ENCODE results near the gene LYSMD2.
A peak's percentile ranks its signal among the peaks of the same experiment; 100 is the strongest.

Gene LYSMD2

GRCh38 chr15:51738553-51738952 lies 1.1 kb upstream of the LYSMD2 start:
- H3K36me3 ChIP-seq (replicated peaks): no peaks in the 10 kb centered on the region
- in situ Hi-C loops (cut with HindIII; ENCODE audit: low pct_ligation_motif_present, low sequenced_read_pairs): no loop called here
- no peak for TF ChIP-seq CTCF (IDR thresholded peaks at IDR 0.05; ENCODE audit: low read depth, low read length, missing control alignments)
- no peak overlapping the region for H3K4me3 ChIP-seq (ENCODE audit: low read depth, low read length)
- DNase-seq: no peak
- H3K27ac ChIP-seq: no peak overlapping the region
- H3K27me3 ChIP-seq (replicated peaks): no peaks in the 10 kb centered on the region

- Histone ChIP-seq H3K36me3 (replicated peaks) (no peaks in the 10 kb centered on the region), H3K27ac (no peak overlapping the region), H3K27me3 (replicated peaks) (no peaks in the 10 kb centered on the region), H3K4me3 (ENCODE audit: low read depth, low read length) (peak overlapping the region; percentile 67)
- no peak for DNase-seq
- in situ Hi-C loops (cut with HindIII; ENCODE audit: low pct_ligation_motif_present, low sequenced_read_pairs): no loop called here
- no peak for TF ChIP-seq CTCF (IDR thresholded peaks at IDR 0.05; ENCODE audit: low read depth, low read length, missing control alignments)
Measured at GRCh38 chr15:51736751-51737521, 519 bp downstream of the LYSMD2 start.

GRCh38 chr15:51736069-51736468 lies 1.4 kb downstream of the LYSMD2 start:
- in situ Hi-C loops (cut with HindIII; ENCODE audit: low pct_ligation_motif_present, low sequenced_read_pairs): no loop called here
- H3K4me3 ChIP-seq (ENCODE audit: low read depth, low read length): no peak overlapping the region
- no peaks in the 10 kb centered on the region for H3K27me3 ChIP-seq (replicated peaks)
- no peak for DNase-seq
- no peak overlapping the region for H3K27ac ChIP-seq
- no peak for TF ChIP-seq CTCF (IDR thresholded peaks at IDR 0.05; ENCODE audit: low read depth, low read length, missing control alignments)
- H3K36me3 ChIP-seq (replicated peaks): no peaks in the 10 kb centered on the region

- TF ChIP-seq CTCF (IDR thresholded peaks at IDR 0.05; ENCODE audit: low read depth, low read length, missing control alignments): peak; percentile 17
- Histone ChIP-seq H3K27me3 (replicated peaks) (no peaks in the 10 kb centered on the region), H3K4me3 (ENCODE audit: low read depth, low read length) (no peak overlapping the region), H3K27ac (no peak overlapping the region), H3K36me3 (replicated peaks) (no peaks in the 10 kb centered on the region)
- in situ Hi-C loops (cut with HindIII; ENCODE audit: low pct_ligation_motif_present, low sequenced_read_pairs): no loop called here
- no peak for DNase-seq
Measured at GRCh38 chr15:51735228-51736010, 2.0 kb downstream of the LYSMD2 start.

GRCh38 chr15:51732646-51733045 lies 4.8 kb downstream of the LYSMD2 start:
- no peak for DNase-seq
- in situ Hi-C loops (cut with HindIII; ENCODE audit: low pct_ligation_motif_present, low sequenced_read_pairs): no loop called here
- no peak overlapping the region for H3K4me3 ChIP-seq (ENCODE audit: low read depth, low read length)
- H3K27me3 ChIP-seq (replicated peaks): no peaks in the 10 kb centered on the region
- H3K36me3 ChIP-seq (replicated peaks): no peaks in the 10 kb centered on the region
- TF ChIP-seq CTCF (IDR thresholded peaks at IDR 0.05; ENCODE audit: low read depth, low read length, missing control alignments): no peak
- H3K27ac ChIP-seq: no peak overlapping the region

All from brain microvascular endothelial cell (primary cell).